Measurements from ENCODE around the gene DCLK1.
"Not testable (repeated sequence)": the region's sequence is repeated elsewhere in the genome, so short reads cannot be mapped to it uniquely, and the experiment has no call there.

DCLK1 gene

DNA sequence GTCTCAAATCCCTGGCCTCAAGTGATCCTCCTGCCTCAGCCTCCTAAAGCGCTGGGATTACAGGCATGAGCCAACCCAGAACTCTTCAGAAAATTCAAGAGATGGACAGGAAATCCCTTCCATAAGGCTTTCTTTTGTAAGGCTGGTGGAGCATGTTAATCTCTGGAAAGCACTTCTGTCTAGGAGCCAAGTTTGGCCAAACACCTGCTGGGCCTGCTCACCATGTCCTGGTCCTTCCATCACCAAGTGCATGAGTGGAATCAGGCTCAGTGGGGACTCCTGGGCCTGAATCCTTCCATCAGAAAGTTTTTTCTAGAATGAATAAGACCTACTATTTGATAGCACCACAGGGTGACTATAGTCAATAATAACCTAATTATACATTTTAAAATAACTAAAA, 148.0 kb downstream of the DCLK1 start:
- DNase-seq = no peak

DNA sequence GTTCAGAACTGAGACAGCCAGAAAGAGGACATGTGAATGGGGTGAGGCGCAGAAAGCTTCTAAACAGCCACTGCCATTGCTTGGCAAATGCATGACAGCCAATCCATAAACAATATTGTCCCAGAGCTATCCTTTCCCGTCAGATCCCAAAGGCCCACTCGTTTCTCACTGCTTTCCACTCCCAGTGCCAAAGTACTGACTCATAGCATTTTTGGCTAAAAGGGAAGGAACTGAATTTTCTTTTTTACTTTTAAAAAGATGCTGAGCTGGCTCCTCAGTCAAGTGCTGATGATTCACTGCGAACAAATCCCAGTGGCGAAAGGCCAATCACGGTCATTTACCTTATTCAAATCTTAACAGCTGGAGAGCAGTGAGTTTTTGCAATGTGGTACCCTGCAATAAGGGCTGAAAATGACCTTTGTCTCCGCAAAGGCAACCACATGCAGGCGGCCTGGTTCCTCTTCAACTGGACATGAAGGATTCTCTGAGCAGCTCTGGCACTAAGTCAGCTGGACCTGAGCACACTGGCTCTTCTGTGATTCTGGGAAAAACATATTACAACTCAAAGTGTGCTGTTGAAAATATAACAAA, 151.7 kb downstream of the DCLK1 start:
- DNase-seq = no peak

DNA sequence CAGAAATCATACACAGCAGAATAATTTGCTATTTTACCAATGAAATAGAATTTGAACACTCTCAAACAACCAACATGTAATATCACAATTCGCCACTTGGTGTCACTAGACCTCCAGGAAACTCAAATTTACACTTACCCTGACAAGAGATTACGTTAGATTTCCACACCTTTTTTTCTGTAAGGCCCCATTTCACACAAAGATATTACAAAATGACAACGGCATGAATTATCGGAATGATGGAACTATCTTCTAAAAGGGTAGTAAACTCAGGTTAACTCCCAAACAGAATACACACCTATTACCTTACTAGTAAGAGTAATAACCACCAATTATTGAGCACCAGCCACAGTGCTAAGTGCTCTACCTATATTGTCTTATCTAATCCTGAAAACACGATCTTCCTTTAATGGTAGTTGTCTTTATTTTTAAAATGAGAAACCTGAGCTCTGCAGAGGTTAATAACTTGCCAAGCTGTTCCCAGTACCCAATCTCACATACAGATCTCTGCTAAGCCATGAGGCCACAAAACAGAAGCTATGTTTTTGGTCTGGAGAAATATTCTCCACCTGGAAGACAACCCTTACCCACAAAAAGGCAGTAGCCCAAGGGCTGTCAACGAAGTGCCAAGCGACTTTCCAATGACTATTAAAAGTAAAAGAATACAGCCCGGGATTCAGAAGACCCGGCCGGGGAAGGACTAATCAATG, 152.4 kb downstream of the DCLK1 start:
- DNase-seq = no peak

DNA sequence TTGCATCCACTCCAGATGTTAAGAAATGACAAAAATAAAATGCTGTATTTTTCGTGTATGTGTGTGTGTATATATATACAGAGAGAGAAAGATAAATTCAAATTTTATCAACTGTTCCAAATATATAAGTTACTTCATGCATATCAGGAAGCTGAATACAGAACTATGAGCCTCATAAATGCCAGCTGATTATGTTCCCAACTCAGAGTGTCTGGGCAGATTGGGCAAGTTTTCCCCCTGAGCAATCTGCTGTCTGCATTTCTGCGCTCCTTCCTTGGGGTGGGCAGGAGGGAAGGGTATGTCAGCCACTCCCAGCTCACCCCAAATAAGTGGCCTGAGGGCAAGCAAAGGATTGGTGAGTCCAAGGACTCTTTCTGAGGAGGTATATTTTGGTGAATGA, 154.1 kb downstream of the DCLK1 start:
- DNase-seq = no peak

DNA sequence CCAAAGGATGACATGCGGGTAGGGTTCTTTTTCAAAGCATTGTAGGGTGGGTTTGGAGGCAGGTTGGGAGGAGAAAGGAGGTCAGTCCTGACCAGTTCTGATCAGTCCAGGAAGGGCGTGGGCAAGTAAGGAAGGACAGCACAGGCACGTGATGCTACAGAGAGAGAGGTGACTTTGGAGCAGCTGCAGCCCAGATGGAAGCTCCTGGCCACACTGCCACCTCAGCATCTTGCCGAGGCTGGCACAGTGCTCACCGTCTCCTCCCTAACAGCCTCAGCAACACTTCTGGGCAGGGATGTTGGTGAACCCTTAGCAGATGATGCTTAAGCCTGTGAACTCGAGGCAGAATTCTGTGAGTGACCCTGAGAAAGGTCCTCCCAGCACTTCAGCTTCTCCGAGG, 155.1 kb downstream of the DCLK1 start:
- no peak for DNase-seq

DNA sequence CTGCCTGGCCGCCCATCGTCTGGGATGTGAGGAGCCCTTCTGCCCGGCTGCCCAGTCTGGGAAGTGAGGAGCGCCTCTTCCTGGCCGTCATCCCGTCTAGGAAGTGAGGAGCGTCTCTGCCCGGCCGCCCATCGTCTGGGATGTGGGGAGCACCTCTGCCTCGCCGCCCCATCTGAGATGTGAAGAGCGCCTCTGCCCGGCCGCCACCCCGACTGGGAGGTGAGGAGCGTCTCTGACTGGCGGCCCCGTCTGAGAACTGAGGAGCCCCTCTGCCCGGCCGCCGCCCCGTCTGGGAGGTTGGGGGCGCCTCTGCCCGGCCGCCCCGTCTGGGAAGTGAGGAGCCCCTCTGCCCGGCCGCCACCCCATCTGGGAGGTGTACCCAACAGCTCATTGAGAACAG, 164.2 kb downstream of the DCLK1 start:
- DNase-seq = not testable (repeated sequence)

DNA sequence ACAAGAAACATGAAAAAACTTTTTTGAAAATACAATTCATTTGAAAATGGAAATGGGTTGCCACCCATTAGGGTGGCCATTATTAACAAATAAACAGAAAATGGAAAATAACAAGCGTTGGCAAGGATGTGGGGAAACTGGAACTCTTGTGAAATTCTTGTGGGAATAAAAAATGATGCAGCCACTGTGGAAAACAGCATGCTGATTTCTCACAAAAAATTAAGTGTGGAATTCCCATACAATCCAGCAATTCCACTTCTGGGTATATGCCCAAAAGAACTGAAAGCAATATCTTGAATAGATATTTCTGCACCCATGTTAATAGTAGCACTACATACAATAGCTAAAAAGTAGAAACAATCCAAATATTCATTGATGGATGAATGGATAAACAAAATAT, 165.2 kb downstream of the DCLK1 start:
- no peak for DNase-seq

DNA sequence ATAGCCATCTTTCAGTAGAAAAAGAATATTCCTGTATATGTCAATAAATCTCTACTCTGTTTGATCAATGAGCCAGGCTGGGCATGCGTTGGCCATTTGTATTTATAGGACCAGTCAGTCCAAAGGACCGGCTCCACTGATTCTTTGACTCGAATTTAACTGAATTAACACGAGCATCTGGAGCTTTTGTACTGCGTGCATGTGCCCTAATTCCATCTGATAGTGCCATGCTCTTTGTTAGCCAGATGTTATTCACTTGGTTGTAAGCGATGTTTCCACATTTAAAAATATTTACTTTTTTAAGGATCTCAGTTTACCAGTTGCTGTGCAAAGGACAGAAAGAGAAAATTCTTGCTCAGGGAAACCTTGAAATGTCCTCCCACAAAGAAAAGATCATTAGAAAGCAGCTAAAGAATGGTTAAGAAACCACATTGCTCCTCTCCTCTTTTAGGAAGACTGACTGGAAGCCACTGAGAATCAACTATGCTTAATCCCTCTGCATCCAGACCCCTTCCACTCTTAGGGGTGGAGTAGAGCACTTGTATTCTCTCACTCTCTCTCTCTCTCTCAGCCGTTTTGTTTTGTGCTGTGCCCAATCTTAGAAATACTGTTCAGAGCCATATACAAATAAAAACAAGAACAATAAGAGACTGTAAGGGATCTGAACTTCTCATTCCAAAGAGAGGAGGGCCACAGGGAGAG, 165.8 kb downstream of the DCLK1 start:
- DNase-seq = no peak

DNA sequence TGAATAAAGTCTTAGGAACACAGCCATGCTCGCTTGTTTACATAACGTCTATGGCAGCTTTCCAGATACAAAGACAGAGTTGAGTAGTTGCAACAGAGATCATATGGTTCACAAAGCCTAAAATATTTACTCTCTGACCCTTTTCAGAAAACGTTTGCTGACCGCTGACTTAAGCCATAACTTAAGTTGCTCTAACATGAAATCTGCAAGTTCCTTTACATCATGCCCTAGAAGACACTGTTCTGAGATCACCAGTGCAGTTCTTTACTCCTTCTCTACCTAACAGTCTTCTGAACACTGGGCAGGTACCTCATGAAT, 166.4 kb downstream of the DCLK1 start:
- DNase-seq = no peak

DNA sequence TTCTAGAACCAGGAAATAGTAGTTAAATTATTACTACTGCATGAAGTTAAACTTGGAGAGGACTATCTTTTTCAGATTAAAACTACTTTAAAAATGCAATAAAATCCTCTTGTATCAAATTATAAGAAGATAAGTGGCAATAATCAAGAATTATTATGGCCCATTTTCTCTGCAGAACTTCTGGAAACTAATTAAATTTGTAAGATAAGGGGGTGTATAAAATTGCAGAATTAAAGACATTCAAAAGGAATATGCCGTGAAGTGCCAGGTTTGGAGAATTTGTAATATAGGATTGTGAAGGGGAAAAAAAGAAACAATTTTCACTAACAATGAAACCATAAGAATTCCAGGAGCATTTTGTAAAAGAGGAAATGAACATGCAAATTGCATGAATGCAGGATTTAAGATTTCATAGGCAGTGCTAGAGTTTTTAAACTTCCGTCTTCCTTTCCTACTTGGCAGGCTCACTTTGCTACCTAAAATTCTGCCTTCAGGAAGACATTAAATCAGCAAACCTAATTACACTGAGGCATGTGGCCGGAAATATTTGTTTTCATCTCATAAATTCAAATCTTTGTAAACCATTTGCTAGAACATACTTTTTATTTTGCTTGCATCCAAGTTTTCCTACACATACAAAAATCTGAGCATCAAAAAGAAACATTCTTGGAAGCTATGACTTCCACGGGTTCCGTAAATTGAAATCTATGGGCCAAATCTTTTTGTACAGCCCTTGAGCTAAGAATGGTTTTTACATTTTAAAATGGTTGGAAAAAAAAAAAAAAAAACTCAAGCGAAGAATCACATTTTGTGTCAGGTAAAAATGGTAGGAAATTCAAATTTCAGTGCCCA, 166.9 kb downstream of the DCLK1 start:
- DNase-seq = no peak

DNA sequence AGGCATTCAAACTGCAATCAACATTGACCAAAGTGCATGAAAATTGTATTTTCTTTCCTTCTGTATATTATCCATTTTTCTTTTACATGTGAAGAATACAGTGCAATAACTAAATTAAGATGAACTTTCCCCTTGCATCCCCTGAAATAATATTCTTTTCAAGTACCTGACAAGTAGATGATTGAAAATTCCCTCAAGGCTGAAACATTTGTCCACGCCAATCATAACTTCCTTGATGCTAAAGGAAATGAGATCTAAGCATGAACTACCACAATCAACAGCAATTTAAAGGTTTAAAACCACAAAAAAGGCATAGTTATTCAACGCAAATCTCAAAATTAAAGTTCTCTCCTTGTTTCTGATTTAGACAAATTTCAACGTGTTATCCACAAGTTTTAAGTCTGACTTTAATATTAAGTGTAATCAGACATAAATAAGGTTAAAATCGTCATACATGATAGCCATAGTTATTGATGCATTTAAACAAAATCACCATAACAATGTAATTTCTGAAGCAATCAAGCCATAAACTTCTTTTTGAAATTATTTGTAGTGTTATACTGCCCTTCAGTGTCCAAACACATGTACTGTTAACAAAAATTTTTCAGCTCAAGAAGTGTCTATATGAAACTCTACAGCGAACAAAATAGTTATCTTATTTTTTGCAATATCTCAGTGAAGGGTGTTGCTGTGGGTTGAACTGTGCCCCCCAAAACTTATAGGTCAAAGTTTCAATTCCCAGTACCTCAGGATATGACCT, 169.5 kb downstream of the DCLK1 start:
- no peak for DNase-seq

DNA sequence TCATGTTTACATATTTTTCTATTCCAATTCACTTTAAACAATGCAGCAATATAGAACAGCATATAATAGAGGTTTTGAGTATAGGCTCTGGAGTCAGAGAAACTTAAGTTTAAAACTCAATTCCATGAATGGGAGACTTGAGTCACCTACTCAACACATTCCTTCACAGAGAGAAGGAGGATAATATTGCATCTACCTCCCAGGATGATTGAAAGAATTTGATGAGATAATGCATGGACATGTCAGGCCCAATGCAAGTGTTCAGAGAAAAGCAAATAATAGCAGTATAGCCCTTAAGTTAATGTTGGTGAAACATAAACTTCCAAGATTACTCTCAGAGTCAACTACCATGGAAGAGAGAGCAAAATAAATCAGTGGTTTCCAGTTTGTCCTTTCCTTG, 170.2 kb downstream of the DCLK1 start:
- no peak for DNase-seq

DNA sequence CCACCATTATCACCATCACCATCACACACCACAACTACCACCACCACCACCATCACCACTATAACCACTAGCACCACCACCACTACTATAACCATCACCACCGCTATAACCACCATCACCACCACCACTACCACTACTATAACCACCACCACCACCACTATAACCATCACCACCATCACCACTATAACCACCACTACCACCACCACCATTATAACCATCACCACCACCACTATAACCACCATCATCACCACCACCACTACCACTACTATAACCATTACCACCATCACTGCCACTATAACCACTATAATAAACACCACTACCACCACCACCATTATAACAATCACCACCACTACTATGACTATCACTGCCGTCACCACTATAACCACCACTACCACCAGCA, 173.2 kb downstream of the DCLK1 start:
- DNase-seq = no peak

DNA sequence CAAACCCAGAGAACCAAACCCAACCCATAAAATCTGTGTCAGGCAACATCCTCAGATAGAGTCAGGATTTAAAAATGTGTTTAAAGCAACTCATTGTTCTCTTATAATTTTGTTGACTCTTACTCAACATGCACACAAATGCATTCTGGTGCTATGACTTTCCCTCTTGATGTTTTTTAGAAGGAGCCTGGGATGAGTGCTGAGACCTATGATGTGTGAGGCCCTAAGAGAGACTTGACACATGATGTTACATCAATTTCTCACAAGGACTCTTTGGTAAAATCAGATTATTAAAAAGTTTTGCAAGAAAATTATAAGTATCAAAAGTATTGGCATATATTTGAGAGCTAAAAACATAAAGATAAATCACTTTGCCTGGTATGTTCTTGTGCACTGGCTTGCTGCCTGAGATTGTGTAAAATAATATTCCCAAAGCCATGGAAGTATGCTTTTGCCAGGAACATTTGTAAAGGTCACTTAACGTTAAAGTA, 173.9 kb downstream of the DCLK1 start:
- no peak for DNase-seq

DNA sequence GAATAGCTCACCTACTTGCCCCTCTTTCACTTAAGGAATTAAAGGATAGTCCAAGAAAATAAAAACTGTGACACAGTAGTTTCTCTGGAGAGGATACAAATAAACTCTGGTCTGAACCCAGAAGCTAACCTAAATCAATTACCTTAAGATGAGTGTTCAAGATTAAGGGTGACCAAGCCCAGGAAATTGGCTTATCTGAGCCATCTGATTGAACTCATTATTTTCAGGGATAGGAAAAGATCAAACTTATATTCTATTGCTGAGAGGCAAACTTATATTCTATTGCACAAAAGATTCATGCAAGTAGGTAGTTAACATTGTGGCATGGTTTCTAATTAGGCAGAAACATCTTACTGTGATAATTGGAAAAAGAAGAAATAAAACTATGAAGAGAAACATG, 175.1 kb downstream of the DCLK1 start:
- DNase-seq = no peak

DNA sequence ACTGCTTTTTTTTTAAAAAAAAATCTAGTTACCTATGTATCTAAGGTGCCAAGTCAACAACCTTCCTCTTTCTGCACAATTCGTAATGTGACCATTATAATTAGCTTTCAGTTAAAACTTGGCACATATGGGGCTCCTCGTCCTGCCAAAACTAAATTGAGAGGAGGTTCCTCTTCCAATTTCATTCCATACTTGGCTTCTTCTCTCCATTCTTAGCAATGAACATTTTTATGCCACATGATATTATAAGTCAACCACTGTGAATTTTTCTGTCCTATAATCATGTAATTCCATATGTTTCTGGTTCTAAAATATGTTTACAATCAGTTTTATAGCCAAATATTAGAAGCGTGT, 177.0 kb downstream of the DCLK1 start:
- no peak for DNase-seq

DNA sequence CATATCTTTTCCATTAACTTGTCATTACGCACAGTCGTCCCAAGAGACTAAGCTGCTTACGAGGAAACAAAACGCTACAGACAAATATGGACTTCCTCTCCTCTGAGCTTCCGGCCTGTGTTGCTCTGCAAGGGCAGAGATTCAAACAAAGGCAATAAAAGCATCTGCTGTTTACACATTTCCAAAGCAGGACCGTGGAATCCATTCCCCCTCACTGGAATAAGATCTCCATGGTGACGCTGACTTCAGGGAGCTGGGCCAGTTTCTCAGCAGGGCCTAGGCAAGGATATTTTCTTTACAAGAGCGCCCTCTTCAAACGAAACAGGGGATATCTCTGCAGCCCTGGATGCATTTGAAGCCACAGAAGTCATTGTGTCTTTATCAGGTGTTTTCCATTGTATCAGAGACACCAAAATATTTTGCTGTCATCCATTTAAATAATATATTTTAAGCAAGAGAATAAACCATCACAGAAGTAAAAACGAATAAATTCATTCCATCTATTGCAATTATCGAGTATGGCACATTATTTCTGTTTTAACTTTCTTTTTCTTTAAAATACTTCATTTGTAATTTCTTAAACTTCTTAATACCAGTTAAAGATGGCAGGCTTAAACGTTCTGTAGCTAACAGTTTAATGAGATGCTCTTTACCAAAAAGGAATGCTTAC, 177.5 kb downstream of the DCLK1 start:
- no peak for DNase-seq

DNA sequence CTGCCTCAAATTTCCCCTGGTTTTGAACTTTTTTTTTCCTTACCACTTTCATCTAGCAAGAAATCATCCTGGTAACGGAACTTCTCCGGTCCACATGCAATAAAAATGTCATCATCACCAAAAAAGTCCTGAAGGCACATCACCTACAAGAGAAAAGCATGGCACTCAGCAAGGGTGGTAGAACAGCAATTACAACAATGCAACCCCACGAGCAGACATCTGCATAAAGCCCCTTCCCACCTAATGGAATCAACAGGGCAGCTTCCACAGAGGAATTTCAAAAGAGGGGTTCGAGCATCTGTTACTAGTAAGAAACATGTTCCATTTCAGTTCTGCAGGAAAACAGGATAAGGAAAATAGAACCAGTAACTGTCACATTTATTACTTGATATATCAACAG, 183.9 kb downstream of the DCLK1 start:
- DNase-seq = no peak

DNA sequence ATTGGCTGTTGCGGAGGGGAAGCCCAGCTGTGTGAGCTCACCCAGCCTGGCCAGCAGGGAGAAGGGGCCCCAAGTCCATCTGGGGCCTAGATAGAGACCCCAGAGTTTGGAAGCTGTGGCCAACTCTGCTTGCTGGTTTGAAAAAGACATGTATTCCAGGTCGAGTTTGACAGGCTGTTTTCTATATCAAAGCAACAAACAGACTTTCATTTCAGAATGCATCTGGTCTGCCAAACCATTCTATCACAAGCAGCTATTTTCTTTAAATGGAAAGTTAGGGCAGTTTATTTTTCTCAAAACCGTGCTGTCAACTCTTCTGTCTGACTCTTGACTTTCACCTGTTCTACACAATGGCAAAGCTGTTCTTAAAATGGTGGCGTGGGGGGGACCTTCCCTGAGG, 185.8 kb downstream of the DCLK1 start:
- DNase-seq = no peak

DNA sequence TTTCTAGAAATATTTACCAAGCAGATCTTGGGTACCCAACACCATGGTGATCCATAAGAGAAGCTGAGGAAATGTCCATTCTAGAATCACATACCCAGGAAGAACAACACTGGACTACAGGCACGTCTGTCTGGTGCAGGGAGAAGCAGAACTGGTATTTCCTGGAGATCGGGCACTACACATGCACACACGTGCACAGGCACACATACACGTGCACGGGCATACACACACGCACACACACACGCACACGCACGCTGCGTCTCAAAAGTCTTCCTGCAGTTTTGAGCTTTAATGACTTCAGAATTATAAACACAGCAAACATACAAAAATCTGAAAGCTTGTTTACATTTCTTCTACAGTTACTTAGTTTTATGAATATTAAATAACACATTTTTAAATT, 189.8 kb downstream of the DCLK1 start:
- no peak for DNase-seq

DNA sequence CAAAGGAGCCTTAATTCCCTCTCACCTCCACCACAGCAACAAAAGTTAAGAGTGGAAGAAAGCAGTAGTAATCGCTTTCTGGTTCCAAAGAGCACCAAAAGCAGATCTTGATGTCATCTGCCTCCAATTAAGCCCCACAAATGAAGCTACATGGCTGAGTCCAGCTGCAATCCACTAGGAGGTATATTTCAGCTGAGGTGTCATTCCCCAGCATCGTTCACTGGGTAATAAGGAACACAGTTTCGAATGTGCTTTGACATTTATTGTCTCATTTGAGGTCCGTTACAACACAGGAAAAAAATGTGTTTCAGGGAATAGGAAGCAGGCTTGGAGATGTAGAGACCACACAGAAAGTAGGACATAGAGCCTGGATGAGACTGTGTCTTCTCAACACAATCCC, 190.4 kb downstream of the DCLK1 start:
- no peak for DNase-seq

DNA sequence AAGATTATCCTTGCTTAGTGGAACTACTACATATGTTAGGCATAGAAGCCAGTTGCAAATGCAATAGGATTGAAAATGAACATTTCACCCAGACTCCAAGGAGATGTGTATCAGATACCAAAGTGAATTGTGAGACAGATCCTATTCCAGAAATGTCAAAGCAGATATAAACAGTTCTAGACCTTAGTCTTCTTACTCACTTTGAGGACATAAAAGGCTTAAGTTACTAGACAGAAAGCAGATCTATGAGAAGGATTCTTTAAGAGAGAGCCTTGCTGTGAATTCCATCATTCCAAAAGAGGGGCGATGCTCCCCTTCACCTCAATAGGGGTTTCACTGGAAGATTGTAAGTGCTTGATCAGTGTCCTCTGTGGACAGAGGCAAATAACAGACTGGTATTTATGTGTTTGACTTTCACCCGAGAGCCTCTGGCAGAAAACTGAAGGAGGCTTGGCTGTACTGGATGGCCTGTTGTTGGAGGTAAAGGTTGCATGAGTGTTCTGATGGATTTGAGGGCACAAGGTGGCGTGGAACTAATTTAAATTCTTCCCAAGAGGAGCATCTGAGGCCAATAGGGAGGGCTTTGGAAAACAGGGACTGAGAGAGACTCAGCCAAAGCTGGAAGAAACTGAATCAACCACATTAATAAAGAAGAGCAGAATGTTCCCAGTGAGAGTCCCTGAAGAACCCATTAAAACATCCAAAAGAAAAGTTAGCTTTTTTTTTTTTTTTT, 194.8 kb downstream of the DCLK1 start:
- no peak for DNase-seq

All from 8988T (cell line).